AG04450 (cell line): Measurements from ENCODE around the gene DNAH5. TPM values are rescaled to one million over a fixed set of nuclear protein-coding genes. Genes with fewer than 3 reads are reported as not detected.

ENCODE experiments used
- CTCF ChIA-PET: fragments of 300-600, 350-600 bp; formaldehyde crosslinking; extraction: SDS; loops from one replicate; lab custom pipeline; 2022; ENCODE audit warnings: antibody characterized with exemption, inconsistent platforms; lab: Charles Lee
- POLR2A ChIA-PET: fragments of 350-600 bp; formaldehyde crosslinking; extraction: SDS; loops from one replicate; lab custom pipeline; 2021; ENCODE audit warnings: antibody characterized with exemption, inconsistent platforms; lab: Yijun Ruan, JAX
- DNase-seq: peaks from one replicate; pipeline ENCODE4 v3.0.0-alpha.2; 2011; ENCODE audit warnings: low read depth, low spot score
- H3K27ac ChIP-seq: one replicate; pipeline ENCODE4 v1.5.1; 2012; ENCODE audit warnings: low read depth, low read length, control low read depth
- H3K27me3 ChIP-seq: one replicate; pipeline ENCODE4 v1.6.0; 2012; ENCODE audit warnings: low read length; ENCODE audit not compliant: control insufficient read depth, insufficient read depth
- H3K4me3 ChIP-seq: 2 replicates; pipeline ENCODE4 v1.5.1; 2011; ENCODE audit warnings: mild to moderate bottlenecking, low read depth, low read length, control low read depth
- H3K9me3 ChIP-seq: 2 replicates; pipeline ENCODE4 v1.5.1; 2012; ENCODE audit warnings: low read length; ENCODE audit not compliant: control insufficient read depth, insufficient read depth
- CTCF ChIP-seq: IDR thresholded peaks from 2 replicates; pipeline ENCODE4 v1.5.1; 2011; ENCODE audit warnings: low read depth, low read length, control low read depth, inconsistent platforms
- polyA plus RNA-seq: library from polyadenylated mRNA; depleted of rRNA; stranded (reverse); fragments of >200 nt; gene quantifications from 2 replicates; pipeline ENCODE4 v1.2.3, GENCODE V29; 2011

Gene DNAH5
- polyA plus RNA-seq, 1 experiment = 12.4 TPM

- Histone ChIP-seq H3K27me3 (no peaks in the 10 kb centered on the region), H3K4me3 (no peak overlapping the region), H3K27ac (no peak overlapping the region), H3K9me3 (no peaks in the 10 kb centered on the region)
- no peak for DNase-seq
- ChIA-PET CTCF (no interaction called here), POLR2A (no interaction called here)
- TF ChIP-seq CTCF = no peak
These were observed 204.0 kb downstream of the DNAH5 start for GRCh38 chr5:13740471-13740870.

GRCh38 chr5:13739479-13739878 is 205.0 kb downstream of the DNAH5 start:
- TF ChIP-seq CTCF = no peak
- H3K27ac ChIP-seq = no peak overlapping the region
- no peaks in the 10 kb centered on the region for H3K27me3 ChIP-seq
- DNase-seq = no peak
- no peaks in the 10 kb centered on the region for H3K9me3 ChIP-seq
- no peak overlapping the region for H3K4me3 ChIP-seq
- POLR2A ChIA-PET = no interaction called here
- CTCF ChIA-PET = no interaction called here

- ChIA-PET POLR2A (no interaction called here), CTCF (no interaction called here)
- no peak for DNase-seq
- Histone ChIP-seq H3K27me3 (no peaks in the 10 kb centered on the region), H3K9me3 (no peaks in the 10 kb centered on the region), H3K4me3 (no peak overlapping the region), H3K27ac (no peak overlapping the region)
- no peak for TF ChIP-seq CTCF
These were observed 208.8 kb downstream of the DNAH5 start for GRCh38 chr5:13735691-13736090.

GRCh38 chr5:13731121-13731628 is 213.3 kb downstream of the DNAH5 start:
- no peak for TF ChIP-seq CTCF
- H3K27ac ChIP-seq = no peak overlapping the region
- no peak for DNase-seq
- H3K9me3 ChIP-seq = no peaks in the 10 kb centered on the region
- CTCF ChIA-PET = interaction anchor here (0.8 kb wide), 1 partner anchor 13 kb away, joined by 4 read pairs; no protein-coding TSS in a partner anchor
- no peak overlapping the region for H3K4me3 ChIP-seq
- POLR2A ChIA-PET = no interaction called here
- H3K27me3 ChIP-seq = no peaks in the 10 kb centered on the region

GRCh38 chr5:13708906-13709305 is 235.6 kb downstream of the DNAH5 start:
- no peak for DNase-seq
- Histone ChIP-seq H3K27ac (no peak overlapping the region), H3K4me3 (no peak overlapping the region), H3K9me3 (no peaks in the 10 kb centered on the region), H3K27me3 (no peaks in the 10 kb centered on the region)
- no peak for TF ChIP-seq CTCF
- CTCF ChIA-PET = interaction anchor here (0.7 kb wide), 1 partner anchor 18 kb away, joined by 3 read pairs; no protein-coding TSS in a partner anchor
- POLR2A ChIA-PET = no interaction called here
